Epithelial cell of prostate (primary cell): ENCODE data around the gene PFKFB2.

Experiments
- DNase-seq: peaks from one replicate; pipeline ENCODE4 v3.0.0-alpha.2; 2011; ENCODE audit warnings: low read depth, low spot score
- H3K27ac ChIP-seq: fragments of 450-650 bp; 2 replicates; pipeline ENCODE4 v1.5.1; 2017; ENCODE audit warnings: mild to moderate bottlenecking

PFKFB2 gene

DNA sequence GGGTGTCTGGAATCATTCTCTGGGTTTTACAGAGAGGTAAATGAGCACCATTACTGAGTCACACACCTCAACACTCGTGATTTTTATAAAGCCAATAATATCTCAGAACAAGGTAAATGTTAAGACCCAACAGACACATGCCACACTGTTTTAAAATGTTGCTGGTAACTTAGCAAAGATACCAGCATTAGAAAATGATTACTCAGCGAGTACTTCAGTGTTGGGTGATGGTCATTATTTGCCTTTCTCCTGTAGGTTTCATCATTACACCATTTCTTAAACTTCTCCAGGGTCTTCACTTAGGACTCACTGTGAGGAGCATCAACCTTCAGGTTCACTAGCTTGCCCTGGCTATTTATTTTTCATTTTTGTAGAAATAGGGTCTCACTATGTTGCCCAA lies 28.7 kb downstream of the PFKFB2 start:
- H3K27ac ChIP-seq, result no peak overlapping the region
- no peak for DNase-seq

DNA sequence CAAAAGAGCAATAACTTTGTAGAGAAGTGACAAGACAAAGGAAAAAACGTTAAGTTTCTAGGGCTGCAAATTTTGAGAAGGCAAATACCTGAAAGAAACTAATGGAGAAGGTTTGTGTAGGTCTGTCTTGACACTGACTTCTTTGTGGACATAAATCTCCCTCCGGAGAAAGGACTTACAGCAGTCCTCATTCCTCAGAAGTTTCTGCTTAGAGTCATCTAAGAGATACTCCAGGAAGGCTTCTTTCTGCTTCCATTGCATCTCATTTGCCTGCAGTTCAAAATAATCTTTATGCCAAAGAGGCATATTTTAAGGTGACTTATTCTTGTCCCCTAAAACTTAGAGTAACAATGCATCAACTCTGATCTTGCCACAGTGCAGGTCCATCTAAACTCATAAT lies 31.2 kb downstream of the PFKFB2 start:
- H3K27ac ChIP-seq, result no peak overlapping the region
- no peak for DNase-seq

DNA sequence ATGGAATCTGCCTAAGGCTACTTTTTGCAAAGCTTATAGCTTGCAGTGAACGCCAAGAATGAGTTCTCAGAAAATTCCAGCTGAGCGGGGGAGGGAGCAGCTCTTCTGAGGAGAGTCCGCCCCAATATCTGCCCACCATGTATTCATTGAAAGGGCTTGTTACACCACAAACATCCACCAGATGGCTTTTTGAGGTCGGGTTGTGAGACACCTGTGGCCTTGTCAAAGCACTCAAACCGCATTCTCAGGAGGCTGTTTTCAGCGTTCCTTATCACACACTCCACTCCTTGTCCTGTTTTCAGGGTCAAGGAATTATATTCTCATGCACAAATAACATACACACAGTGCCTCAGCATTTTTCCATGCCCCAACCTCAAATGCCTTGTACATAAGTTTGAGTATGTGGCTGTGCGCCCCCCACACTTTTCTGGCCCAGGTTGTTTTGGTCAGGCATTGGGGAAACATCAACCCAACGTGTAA lies 31.7 kb downstream of the PFKFB2 start:
- no peak for DNase-seq
- no peak overlapping the region for H3K27ac ChIP-seq

DNA sequence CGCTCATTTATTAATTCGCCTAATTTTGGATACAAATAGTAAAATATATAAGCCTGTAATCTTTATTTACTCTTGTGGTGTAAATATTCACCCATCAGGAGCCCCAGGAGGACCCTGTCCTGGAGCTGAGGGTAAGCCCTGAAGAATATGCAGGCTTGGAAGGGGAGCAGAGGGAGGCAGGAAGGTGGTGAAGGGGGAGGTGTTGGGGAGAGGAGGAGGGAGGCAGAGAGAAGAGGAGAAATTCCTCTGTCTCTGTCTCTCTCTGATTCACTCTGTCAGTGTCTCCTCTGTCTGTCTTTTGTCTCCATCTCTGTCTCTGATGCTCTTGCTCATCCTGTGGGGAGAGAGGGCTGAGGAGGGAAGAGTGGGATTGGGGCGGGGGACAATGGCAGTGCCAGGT lies 32.8 kb downstream of the PFKFB2 start:
- H3K27ac ChIP-seq, result no peak overlapping the region
- DNase-seq, result no peak

DNA sequence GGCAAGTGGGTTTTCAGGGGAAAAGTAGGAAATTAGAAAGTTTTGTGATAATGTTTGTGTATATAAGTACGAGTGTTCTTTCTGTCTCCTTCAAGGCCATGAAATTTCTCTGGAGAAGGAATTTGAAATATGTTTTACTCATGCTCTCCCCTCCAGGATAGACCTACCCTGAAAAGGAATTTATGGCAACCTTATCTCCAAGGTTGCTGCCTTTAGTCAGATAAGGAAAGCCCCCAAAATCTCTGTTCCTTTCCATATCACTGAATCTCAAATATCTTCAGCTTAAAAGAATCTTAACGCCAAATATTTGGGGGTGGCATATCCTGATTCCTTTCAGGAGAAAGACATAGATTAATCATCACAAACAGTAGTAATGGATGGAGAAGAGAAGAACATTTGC lies 35.1 kb downstream of the PFKFB2 start:
- no peak for DNase-seq
- no peak overlapping the region for H3K27ac ChIP-seq

DNA sequence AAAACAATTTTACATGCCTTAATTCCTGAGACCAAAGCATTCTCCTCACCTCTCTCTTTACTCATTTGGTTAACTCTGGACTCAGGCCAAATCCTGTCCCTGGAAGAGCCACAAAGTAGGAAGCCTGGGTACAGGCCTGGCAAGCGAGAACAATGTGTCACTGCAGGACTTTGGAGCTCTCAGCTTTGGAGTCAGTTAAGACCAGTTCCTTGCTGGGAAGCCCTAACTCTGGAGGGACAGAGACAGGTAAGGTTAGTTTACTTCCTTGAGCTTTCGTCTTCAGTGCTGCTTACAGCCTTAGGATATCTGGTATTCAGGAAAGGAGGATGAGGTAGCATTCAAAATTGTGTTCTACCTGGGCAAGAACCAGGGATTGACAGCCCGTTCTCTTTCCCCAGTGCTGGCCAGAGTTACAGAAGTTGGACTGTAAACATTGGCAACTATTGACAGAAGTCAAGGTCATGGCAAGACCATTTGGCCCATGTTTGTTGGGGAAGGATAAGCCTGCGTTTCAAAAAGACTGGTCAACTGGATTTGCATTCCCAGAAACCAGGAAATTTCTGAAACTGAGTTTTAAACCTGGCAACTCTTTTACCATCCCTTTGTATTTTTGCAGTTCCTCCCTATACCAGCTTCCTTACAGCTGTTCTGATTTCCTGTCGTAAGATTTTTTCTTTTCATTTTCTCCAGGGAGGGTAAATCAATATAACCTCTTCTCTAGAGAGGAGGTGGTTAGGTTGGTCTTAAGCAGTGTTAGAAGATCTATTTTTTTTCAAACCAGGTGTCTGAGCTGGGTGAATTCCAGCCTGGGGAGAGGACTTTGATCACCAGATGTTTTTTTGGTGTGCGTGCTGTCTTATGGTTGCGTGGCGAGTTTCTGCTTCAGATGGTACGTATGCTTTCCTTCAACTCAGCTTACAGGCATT lies 35.9 kb downstream of the PFKFB2 start, which contains the start of gene C4BPB:
C4BPB (plus strand) TSS at position 160 of the 926 bp plus-strand sequence; CDS start at position 832, 672 bp downstream.
- no peak for DNase-seq
- no peak within 1 kb of the TSS for H3K27ac ChIP-seq

DNA sequence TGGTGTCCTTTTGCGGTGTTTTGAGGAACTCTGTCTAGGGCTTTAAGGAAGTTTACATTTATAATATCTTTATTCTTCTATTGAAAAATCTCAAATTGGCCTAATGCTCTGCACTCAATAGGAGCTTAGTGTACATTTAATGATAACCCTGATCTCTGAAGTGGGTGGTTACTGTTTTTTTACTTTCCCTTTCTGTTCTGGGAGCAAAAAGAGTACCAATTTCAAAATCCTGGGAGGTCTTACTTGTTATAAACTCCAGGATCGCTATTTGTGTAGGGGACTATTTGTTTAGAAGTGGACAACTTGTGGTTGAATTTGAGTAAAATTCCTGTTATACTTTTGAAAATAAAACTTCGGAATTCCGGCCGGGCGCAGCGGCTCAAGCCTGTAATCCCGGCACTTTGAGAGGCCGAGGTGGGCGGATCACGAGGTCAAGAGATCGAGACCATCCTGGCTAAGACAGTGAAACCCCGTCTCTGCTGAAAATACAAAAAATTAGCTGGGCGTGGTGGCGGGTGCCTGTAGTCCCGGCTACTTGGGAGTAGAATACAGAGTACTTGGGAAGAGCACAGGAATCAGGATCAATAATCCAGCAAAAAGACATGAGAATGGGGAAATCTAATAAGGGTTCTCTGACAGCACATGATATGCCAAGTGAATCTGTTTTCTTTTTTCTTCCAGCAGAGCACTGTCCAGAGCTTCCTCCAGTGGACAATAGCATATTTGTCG lies 36.7 kb downstream of the PFKFB2 start:
- H3K27ac ChIP-seq, result no peak overlapping the region
- DNase-seq, result no peak

DNA sequence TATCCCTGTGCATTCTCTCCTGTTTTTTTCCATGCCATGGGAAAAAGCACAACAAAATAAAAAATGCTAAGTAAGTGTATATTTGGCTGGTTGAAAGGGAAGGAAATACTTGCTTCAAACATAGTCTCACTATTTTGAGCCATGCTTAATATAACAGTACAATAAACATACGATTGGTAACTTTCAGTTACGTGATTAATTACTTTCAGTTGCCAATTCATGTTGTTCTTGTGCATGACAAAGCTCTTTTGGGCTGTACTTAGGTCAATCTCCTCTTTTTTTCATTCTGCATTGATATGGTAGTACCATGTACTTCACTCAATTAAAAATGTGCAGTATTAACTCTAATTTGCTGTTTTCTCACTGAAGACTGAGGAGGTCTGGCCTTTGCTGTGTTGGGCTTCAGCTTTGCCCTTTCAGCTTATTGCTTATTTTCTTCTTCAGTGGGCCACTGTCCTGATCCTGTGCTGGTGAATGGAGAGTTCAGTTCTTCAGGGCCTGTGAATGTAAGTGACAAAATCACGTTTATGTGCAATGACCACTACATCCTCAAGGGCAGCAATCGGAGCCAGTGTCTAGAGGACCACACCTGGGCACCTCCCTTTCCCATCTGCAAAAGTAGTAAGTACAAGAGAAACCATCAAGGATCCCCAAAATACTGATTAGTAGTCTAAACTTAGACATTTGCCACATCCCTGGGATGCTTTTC lies 38.3 kb downstream of the PFKFB2 start:
- no peak overlapping the region for H3K27ac ChIP-seq
- DNase-seq, result no peak

DNA sequence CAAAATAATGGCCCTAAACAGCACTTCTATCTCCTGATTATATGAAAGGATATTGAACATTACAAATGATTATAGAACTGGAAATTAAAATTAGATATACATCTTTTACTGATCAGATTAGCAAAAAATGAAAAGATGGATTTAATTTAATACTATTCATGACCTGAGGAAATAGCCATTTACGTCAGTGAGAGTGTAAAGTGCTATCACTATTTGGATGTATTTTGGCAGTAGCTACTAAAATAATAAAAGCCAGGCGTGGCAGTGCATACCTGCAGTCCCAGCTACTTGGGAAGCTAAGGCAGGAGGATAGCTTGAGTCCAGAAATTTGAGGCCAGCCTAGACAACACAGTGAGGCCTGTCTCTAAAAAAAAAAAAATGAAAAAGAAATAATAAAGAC lies 40.9 kb downstream of the PFKFB2 start:
- H3K27ac ChIP-seq, result no peak overlapping the region

DNA sequence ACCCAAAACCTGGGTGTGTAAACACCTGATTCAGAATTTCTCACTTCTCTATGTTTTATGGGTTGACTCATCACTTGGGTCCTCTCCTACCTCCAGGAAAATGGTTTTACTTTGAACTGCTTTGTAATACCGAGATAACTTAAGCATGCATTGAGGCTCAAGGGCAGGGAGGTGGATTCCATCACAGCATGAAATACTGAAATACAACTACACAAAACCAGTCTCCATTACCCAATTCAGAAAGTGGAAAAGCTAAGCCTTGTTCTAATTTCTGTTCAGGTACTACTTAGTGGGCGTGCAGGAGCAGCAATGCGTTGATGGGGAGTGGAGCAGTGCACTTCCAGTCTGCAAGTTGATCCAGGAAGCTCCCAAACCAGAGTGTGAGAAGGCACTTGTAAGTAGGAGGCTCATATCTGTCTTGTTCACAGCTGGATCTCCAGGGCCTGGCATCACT lies 44.8 kb downstream of the PFKFB2 start:
- no peak overlapping the region for H3K27ac ChIP-seq
- DNase-seq, result no peak

More for the DNA sequence above, 40.9 kb downstream of the PFKFB2 start:
- DNase-seq, result no peak

DNA sequence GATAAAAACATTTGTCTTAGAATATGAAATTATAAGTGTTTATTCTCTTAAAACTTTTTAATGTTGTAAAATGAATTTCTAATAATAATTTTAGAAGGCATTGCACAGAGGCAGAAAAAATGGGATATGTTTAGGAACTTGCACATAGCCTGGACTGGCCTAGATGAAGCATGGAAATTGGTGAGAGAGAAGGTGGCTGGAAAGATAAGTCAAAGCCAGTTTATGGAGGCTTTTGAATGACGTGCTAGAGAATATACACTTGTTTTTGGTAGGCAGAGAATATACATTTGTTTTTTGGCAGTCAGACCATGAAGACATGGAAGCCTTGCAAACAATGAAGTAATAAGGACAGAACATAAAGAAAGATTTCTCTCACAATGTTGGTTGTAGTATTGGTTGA lies 48.6 kb downstream of the PFKFB2 start:
- H3K27ac ChIP-seq, result no peak overlapping the region
- DNase-seq, result no peak

DNA sequence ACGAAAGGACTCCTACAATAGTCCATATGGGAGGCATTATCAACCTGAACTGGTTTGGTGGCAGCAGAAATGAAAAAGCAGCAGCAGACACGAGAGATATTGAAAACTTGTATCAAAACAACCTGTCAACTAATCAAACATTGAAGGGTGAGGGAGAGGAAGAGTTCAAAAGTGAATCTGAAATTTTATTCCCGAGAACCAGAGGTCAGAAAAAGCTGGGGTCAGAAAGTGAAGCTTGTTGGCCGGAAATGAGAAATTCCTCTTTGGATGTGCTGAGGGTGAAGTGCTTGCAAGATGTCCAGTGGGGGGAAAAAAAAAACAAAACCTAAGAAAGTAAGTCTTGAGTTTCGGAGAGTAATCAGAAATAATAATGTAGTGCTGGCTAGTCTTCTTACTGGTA lies 49.1 kb downstream of the PFKFB2 start:
- DNase-seq, result no peak
- no peak overlapping the region for H3K27ac ChIP-seq

DNA sequence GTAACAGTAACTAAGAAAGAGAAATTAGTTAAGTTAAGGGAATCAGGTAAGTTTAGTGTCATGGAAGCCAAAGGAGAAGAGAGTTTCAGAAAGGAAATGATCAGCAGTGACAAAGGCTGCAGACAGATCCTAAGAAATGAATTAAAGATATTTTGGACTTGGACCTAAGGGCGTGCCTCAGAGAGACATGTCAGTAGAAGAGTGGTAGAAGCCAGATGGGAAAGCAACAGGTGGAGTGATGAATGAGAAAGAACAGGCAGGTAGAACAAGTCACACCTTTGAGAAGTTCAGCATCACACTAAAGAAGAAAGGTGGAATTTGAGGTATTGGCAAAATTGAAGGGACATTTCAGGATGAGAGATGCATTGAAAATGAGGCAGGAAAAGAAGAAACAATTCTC lies 49.6 kb downstream of the PFKFB2 start:
- DNase-seq, result no peak
- H3K27ac ChIP-seq, result no peak overlapping the region

DNA sequence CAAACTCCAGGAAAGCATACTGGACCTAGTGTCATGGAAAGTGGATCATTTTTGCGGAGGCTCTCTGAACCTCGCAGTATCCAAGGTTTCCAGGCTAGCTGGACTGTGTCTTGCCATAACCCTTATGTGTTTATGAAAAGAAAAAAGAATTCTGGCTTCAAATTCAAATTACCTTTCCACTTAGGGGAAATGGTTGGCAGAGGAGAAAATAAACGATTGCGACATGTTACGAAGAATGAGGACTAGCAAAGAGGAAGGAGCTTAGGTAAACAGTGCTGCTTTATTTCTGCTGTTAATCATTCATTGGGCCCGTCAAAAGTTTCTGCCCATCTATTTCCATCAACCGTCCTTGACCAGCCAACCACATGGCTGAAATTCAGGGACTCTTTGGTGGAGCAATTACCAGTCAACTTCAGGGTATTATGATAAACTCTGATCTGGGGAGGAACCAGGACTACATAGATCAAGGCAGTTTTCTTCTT lies 50.9 kb downstream of the PFKFB2 start, which contains the start of gene C4BPA:
C4BPA (plus strand) TSS at position 342 of the 482 bp plus-strand sequence. CDS start 8,793 bp downstream, outside the sequence.
- H3K27ac ChIP-seq, result no peak within 1 kb of the TSS
- no peak for DNase-seq

DNA sequence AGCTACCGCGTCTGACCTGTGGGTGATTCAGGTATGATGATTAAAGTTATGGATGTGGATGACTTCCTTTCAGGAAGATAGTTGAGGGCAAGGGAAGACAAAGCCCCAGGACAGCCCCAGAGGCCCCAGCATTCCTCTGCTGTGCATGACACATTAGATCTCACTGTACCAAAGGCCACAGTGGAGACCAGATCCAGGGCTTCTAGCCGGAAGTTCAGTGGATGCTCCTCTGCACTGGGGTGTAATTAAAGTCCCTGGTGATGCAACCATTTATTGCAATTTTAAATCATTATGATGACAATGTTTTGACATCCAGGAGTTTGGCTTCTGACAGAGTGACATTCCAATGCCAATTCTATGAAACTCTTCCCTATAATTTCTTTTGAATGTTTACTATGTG lies 55.9 kb downstream of the PFKFB2 start:
- no peak for DNase-seq
- H3K27ac ChIP-seq, result no peak overlapping the region

DNA sequence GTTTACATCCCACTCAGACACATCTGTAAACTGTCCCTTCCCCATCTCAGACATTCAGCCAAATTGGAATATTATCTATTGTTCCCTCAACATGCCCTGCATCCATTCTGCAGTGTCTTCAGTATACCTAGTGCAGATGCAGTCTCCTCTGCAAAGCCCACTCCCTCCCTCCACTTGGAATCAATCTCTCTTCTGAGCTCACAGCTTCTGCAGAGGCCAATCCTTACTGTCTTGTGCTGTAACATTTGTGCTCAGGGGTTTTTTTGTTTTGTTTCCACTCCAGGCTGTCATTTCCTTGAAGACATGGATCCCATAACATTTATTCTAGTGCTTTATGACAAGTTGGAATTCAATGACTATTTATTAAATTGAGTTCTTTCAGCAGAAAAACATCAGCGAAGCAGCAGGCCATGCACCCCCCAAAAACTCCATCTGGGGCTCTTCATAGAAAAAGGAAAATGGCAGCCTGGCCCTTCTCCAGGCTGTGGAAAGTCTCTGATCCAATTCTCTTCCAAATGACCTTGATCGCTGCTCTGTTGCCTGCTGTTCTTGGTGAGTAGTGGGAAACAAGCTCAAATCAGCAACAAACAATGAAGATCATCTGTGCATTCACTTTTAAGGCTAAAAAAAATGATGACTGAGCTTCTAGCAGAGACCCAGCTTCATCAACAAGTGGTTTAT lies 59.7 kb downstream of the PFKFB2 start:
- H3K27ac ChIP-seq, result no peak overlapping the region
- DNase-seq, result no peak

DNA sequence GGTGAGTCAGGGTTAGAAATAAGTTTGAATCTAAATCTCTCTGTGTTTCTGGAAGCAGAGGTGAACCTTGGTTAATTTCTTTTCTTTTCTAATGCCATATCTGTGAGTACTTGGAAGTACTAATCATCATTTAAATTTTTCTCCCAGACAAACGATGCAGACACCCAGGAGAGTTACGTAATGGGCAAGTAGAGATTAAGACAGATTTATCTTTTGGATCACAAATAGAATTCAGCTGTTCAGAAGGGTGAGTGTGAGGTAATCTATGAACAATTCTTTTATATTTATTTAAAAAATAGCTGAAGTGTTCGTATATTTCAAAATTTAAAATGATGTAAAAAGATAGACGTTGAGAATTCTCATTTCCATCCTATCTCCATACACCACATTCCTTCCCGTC lies 62.2 kb downstream of the PFKFB2 start:
- H3K27ac ChIP-seq, result no peak overlapping the region
- DNase-seq, result no peak

DNA sequence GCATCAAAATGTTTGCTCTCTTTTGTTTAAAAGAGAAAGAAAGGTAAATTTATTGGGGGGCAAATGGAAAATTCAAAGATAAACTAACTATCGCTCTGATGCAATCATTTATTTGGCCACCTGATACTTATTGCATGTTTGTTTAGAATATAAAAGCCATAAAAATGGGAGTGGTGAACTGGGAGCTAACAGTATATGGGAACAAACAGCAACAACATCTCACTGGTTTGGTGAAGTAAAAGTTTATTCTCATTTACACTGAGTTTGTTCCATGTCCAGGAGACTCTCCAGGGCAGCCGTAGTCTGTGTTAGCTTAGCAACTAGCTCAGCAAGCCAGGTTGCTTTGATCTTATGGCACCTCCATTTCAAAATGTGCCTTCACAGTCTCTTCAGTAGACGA lies 71.3 kb downstream of the PFKFB2 start:
- no peak for DNase-seq
- no peak overlapping the region for H3K27ac ChIP-seq

DNA sequence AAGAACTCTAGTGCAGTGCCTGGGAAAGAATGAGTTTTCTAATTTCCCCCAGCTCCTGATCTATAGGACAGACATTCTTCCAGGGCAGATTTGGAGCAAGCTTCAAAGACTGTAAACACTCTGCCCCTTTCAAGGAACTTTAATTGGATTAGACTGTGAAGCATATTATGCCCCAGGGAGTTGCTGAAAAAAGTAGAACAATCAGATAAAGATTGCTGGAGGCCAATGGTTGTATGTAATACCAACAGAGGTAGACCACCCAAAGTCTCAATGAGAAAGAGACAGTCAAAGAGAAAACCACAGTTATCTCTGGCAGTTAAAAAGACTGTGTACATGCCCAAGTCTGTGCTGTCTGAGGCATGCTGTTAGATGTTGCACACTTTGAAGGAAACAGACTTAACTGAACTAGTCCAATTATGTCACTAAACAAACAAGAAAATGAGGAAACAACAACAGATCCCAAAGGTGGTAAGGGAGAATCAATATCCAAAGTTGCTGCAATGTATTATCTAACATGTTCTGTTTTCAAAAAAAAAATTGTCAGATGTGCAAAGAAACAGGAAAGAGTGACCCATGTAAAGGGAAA lies 75.4 kb downstream of the PFKFB2 start:
- no peak for DNase-seq
- H3K27ac ChIP-seq, result no peak overlapping the region
